ENCODE measurements around the gene MAP1LC3B.
"Not testable (repeated sequence)": the region's sequence is repeated elsewhere in the genome, so short reads cannot be mapped to it uniquely, and the experiment has no call there.

The MAP1LC3B gene

DNA sequence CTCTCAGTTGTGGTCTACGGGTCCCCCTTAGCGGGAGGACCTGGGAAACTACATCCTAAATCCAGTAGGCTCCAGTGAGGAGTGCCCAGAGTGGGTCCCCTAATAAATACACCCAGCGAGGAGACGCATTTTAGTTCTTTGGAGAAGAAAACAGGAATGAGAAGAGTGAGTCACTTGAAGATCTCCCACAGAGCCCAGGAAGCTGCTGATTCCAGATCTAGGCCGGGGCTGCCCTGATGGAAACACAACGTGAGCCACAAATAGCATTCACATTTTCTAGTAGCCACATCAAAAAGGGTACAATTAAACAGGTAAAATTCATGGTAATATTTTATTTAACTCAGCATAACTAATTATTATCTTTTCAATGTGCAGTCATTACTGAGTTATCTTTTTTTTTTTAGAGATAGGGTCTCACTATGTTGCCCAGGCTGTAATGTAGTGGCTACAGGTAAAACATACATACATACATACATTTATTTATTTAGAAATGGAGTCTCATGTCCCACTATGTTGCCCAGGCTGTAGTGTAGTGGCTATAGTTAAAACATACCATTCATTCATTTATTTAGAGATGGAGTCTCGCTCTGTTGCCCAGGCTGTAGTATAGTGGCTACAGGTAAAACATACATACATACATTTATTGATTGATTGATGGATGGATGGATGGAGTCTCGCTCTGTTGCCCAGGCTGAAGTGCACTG, 30.1 kb upstream of the MAP1LC3B start:
- no peak for DNase-seq

DNA sequence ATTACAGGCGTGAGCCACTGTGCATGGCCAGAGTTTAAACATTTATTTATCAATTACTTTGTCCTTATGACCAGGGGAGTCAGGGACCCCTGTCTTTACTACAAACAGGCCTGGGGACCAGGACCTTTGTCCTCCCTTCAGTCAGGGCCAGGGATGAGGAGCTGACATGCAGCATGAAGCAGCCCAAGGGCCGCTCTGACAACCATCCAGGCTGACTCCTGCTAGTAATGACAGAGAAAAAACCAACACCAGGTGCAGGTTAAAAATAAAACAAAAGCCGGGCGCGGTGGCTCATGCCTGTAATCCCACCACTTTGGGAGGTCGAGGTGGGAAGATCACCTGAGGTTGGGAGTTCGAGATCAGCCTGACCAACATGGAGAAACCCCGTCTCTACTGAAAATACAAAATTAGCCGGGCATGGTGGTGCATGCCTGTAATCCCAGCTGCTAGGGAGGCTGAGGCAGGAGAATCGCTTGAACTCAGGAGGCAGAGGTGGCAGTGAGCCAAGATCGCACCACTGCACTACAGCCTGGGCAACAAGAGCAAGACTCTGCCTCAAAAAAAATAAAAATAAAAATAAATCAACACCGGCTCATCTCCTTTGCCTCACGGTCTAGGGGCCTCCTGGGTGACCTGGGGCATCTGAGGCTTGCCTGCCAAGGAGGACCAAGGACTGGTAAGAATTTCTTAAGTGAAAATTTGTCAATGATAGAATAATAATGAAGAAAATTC, 29.1 kb upstream of the MAP1LC3B start:
- not testable (repeated sequence) for DNase-seq

DNA sequence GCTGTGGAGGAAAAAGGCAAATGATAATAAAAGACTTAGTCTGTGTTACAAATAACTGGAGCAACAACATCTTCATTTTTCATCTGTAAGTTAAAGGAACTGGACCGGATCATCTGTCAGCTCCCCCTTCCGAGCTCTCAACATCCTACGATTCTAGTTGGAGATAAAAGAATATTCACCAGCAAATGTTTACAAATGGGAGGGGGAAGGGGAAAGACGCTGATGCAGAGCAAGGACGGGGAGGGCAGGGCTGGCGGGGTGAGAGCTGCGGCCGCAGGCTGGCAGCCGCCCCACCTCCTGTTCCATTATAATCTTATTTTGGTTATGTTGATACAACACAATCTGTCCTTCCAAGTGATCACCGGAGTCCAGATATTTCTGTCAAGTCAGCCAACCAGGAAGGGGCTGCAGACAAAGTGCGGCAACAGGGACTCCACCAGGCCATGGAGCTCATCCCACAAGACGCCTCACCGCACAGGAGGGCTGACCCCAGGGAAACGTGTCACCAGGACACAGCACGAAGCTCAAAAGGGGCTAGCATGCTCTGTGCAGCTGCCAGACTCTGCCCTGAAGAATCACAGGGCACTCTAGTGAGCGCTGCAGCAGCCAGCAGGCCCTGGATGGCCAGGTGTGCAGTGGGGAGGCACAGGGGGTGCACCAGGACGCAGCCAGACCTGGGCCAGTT, 28.2 kb upstream of the MAP1LC3B start:
- DNase-seq, result no peak

DNA sequence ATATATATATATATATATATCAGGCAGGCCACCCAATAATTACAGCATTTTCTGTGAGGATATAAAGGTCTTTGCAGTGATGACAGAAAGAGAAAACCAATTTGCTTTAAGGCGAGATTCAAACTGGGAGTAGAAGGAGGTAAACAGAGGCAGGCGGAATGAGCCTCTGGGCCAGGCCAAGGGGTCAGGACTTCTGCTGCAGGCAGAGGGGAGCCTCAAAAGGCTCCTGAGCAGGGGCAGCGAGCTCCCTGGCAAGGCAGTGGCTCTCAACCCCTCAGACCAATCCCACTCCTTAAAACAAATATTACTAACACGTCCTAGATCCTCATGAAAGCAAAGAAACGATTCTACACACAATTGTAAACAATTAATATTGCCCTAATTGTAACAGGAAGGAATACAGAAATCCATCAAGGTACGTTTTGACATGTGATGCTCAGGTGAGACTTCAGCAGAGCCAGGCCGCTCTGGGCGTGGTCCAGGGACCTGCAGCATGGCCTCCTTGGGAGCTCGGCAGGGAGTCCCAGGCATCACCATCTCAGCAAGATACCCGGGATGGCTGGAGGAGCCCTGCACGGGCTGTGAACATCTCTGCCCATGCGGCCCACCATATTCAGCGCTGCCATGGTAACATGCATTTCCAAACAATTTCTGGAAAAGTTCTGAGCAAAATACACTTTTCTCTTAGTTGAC, 27.0 kb upstream of the MAP1LC3B start:
- no peak for DNase-seq

DNA sequence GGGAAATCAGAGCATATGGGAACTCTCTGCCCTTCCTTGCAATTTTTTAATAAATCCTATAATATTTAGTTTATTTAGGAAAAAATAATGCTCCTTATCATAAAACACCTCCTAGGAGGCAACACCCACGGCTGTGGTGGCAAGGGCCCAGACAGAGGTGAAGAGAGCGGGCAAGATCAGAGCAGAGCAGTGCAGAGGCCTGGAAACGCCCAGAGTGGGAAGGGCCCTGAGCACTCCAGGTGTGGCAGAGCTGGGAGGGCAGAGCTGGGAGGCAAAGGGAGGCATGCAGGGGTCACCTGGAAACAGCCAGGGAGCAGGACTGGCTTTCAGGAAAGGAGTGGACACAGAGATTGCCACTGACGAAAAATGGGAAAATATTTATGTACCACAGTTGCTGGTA, 25.8 kb upstream of the MAP1LC3B start:
- no peak for DNase-seq

DNA sequence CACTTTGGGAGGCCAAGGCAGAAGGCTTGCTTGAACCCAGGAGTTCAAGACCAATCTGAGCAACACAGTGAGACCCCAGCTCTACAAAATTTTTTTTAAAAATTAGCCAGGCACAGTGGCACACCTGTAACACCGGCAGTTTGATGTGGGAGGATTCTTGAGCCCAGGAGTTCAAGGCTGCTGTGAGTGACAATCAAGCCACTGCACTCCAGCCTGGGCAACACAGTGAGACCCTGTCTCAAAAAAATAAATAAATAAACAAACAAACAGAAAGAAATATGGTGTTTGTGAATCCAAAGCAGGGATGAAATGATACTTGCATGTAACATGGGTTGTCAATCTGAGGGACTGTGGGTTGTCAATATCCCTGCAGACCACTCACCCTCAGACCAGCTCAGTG, 25.2 kb upstream of the MAP1LC3B start:
- DNase-seq, result no peak

DNA sequence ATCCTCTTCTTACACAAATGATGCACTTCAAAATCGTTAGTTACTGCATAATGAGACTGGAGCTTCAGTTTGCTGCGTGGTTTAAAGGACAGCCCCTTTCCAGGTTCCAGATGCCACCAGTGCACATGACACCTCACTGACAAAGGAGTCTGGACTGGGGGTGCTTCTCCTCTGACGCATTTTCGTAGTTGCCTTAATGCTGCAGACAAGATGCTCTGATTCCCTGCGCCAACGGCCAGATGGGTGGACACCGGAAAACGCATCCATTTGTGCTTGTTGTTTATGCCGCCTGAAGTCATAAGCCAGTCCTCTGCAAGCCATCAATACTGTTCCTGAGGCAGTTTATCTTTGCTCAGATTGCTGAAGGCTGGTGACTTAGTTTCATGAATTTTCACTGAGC, 24.6 kb upstream of the MAP1LC3B start:
- no peak for DNase-seq

DNA sequence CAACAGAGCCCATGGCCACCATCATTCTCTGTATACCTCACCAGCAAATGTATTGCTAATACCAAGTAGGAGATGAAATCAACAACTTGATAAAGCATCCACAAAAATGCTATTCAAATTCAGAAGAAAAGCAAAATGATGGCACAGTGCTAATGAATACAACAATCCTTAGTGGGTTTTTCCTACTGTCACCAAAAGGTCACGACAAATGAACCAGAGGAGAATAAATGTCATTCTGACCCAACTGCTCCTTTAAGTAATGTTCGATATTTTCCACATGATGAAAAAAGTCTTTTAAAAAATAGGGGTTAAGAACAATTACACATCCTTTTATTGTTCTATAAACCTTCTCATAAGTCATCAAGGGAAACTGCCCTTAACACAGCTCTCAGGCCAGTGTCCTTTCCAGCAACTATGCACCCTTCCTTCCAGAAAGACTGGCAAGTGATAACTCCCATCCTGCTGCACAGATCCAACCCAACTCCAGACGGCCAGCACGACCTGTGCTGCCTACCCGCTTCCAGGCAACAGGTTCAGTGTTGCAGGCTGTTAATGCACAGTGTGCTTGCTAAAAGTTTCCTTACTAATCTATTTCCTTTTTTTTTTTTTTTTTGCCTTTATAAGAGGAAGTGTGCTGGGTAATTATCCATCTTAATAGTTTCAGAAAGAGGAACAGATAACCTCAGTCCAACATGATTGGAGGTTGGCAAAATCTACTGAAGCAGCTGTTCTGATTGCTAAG, 23.9 kb upstream of the MAP1LC3B start:
- no peak for DNase-seq

DNA sequence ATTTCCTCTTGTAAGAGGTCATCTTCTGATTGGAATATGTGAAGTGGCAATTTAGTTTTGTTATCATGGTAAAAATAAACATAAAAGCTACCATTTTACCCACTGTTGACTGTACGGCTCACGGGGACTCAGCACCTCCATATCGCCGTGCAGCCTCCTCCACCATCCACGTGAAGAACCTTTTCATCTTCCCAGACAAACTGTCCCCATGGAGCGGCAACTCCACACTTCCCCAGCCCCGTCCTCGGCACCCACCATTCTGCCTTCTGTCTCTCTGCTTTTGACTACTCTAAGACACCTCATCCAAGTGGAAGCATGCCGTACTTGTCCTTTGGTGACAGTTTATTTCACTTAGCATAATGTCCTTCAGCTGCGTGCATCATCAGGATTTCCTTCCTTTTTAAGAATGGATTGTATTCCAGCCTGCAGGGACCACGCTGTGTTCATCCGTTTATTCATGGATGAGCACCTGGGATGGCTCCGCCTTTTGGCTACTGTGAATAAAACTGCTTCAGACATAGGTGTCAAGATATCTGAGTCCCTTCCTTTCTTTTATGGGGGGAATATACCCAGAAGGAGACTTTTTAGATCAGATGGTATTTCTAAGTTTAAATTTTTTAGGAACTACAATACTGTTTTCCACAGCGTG, 22.9 kb upstream of the MAP1LC3B start:
- DNase-seq, result no peak

DNA sequence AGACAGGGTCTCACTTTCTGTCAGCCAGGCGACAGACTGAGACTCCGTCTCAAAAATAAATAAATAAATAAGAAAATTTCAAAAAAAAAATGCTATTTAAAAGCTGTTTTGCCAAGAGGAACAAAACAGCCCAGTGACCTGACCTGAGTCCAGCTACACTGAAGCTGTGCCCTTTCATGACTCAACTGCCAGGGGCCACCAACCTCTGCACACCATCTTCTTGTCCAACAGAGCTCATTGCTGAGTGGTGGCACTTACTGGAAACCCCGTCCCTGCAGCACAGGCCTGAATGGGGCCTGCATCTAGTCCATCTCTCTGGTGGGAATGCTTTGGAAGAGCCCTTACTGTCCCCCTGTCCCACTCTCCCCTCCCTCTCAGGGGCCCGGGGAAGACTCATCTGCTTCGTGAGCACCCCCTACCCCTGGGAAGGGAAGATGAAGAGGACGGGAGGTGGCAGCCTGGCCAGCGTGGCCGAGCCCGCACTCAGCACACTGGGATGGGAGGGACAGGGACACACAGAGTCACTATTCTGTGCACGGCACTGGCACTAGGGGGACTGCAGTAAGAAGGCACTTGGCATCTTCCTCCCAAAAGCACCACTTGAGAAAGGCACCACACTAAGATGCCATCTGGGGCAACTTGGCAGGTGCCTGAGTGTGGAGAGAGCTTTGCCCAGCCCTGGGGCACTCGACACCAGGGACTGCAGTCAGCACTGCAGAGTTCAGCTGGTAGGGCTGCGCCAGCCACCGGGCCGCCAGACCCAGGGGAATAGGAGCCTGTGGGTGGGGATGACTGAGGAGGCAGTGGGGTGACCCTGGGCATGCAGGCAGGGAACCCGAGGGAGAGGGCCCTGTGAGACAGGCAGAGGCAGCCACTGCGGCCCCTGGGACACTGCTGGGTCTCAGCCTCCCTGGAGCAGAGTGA, 22.1 kb upstream of the MAP1LC3B start:
- no peak for DNase-seq

DNA sequence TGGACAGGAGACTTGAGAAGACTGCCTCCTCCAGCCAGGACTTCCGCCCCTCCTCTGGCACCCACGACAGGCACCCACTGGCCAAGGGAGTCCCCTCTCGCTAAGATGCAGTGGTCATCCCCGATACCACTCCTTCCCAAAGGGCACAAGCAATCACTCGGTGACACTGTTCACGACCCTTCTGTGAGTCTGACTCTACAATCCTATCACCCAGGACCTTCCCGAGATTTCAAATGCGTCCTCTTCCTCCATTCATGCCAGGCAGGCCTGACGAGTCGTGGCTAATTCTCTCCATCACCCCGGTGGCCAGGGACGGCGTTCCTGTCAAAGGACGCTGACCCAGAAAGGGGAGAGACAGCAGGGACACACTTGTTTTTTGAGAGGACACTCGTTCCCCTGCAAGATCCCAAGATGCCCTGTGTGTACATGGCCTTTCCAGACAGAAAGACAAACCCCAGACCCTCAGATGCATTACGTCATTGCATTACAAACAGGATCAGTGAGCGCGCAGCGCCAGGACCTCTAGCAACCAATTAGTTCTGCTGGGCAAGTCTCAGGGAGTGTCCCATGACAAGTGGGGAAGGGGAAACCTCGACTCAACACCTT, 20.8 kb upstream of the MAP1LC3B start:
- no peak for DNase-seq

DNA sequence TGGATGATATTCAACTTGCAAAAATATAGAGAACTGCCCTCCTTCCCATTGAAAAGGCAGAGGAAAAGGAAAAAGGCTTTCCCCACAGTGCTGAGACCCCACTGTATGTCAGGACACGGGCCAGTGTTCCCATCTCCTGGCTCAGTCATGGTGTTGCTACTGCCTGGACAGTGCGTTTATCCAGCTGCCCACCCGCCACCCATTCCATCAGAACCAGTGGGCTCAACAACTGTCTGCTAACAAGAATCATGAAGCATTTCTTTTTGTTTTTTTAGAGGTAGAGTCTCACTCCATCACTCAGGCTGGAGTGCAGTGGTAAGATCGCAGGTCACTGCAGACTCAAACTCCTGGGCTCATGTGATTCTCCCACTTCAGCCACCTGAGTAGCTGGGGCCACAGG, 19.8 kb upstream of the MAP1LC3B start:
- DNase-seq, result no peak

DNA sequence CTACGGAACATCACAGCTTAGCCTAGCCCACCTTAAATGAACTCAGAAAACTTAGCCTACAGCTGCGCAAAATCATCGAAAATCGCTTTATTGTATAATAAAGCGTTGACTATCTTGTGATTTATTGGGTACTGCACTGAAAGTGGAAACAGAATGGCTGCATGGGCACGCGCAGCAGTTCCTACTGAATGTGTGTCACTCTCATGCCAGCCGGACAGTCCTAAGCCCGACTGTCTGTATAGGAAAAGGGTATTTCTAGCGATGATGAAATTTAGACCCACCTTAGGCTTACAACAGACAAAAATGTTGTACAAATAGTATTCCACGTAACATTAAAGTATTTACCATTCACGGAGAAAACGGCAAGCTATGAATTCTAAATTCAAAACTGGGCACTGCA, 17.8 kb upstream of the MAP1LC3B start:
- DNase-seq, result no peak

DNA sequence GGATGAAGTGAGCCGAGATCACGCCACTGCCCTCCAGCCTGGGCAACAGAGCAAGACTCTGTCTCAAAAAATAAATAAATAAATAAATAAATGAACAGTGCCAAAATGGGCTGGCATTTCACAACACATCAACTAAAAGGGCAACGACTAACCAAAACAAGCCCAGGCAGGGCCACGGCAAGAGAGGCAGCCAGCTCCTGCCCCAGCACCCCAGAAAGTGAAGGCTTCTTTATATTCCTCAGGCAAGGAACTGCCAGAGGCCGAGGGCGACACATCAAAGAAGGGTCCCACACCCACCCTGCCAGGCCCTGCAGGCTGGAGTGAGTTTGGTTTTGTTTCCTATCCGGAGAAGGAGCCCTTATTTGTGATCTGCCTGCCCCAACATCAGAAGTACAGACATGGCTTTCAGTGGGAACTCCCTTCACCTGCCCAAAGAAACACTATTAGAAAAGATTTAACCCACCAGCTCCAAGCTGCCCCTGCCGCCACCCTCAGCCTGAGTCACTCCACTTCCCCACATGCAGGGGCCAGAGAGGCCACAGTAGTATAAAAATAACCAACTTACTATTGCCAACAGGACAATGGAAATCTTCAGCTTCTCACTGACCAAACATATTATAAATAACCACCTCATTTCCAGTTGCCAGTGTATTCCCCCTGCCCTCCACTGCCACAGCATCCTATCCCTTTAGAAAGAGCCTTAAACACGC, 16.6 kb upstream of the MAP1LC3B start:
- no peak for DNase-seq

DNA sequence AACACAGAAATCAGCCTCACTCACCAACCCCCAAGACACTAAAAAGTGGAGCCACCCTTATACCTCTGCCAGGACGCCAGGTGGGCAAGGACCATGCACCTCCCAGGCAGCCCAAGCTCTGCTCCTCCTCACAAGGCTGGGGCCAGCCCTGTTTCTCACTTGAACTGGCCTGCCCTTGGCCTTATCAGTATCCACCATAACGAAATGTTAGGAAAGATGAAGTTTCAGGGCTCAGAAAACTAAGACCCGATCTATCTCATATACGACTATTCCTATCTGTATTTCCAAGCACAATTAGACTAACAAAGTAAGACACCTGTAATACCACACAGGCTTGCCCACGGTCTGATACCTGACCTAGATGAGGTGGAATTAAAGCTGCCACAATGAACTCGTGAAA, 15.5 kb upstream of the MAP1LC3B start:
- DNase-seq, result no peak

DNA sequence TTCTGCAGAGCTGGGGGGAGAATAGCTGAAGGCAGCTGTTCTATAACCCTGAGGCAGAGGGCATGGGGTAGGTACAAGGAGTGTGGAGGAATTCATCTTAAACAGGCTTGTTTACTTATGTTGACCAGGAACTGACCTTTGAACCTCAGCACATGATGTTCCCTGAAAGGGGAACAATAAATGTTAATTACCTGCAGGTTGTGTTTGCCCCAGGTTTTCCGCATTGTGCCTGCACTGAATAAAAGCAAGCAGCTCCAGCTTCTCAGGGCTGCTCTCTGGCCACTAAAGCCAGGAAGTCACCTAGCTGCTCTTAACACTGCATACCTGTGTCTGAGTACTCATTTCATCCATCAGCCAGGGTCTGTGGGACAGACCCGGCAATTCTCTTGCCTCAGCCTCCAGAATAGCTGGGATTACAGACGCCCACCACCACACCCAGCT, 12.8 kb upstream of the MAP1LC3B start:
- not testable (repeated sequence) for DNase-seq

DNA sequence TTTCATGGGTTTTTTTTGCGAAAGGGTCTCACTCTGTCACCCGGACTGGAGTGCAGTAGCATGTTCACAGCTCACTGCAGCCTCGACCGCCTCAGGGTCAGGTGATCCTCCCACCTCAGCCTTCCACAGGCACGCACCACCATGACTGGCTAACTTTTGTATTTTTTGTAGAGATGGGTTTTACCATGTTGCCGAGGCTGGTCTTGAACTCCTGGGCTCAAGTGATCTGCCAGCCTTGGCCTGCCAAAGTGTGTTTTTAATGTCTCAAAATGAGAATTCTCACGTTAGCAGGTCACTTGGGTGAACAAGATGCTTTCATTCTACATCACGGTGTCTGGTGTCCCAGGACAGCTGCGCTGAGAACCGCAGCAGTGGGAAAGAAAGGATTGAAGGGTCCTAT, 11.7 kb upstream of the MAP1LC3B start:
- no peak for DNase-seq

DNA sequence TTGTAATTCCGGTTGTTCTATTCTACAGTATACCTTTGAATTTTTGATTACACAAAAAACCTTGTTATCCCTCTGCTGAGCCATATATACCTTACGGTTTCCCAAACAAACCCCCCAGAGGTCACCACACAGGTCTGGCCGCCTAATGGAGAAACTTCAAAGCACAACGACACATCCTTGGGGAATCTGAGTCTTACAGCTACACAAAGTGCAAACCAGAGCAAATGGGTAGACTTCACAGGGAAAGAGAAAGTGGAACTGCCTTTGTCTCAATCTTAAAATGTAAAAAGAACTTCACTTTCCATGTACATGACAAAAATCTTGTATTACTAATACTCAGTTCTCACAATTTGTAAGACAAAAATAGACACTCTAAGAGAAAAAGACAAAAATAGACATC, 11.3 kb upstream of the MAP1LC3B start:
- DNase-seq, result no peak

DNA sequence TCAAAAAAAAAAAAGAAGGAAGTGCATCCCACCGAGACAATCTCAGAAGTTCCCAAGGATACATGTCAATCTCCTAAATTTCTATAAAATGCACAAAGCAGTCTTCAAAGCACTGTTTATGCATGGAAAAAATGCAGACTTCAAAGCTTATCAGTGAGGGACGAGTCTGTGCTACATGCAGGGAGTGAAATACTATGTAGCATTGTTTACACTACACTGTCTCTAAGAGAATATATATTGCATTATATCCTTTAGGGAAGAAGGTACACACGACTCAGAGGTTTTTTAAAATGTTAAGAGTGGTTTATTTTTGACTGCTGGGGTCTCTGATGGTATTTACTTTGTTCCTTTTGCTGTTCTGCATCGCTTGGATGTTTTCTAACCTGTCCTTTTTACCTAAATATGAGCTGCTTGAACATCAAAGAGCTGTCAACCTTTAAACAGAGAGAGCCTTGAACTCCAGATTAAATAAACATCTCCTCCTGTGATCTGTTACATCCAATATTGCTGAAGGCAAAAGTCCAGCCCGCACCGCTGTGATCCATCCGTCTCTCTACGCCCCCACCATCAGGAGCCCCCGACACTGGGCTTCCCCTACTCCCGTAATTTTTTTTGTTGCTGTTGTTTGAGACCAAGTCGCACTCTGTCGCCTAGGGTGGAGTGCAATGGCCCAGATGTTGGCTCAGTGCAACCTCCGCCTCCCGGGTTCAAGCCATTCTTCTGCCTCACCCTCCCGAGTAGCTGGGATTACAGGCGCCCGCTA, 9.9 kb upstream of the MAP1LC3B start:
- DNase-seq, result no peak

Data from NCI-H2227 treated with DMSO at 0.1 percent for 48 hours (cell line).